ENCODE data around the gene COG8. TPM values are rescaled to one million over a fixed set of nuclear protein-coding genes. Genes with fewer than 3 reads are reported as not detected.

Gene COG8
- total and polyA plus RNA-seq, 4 donors: 11.2 to 37.4 (median 24.2) TPM

DNA sequence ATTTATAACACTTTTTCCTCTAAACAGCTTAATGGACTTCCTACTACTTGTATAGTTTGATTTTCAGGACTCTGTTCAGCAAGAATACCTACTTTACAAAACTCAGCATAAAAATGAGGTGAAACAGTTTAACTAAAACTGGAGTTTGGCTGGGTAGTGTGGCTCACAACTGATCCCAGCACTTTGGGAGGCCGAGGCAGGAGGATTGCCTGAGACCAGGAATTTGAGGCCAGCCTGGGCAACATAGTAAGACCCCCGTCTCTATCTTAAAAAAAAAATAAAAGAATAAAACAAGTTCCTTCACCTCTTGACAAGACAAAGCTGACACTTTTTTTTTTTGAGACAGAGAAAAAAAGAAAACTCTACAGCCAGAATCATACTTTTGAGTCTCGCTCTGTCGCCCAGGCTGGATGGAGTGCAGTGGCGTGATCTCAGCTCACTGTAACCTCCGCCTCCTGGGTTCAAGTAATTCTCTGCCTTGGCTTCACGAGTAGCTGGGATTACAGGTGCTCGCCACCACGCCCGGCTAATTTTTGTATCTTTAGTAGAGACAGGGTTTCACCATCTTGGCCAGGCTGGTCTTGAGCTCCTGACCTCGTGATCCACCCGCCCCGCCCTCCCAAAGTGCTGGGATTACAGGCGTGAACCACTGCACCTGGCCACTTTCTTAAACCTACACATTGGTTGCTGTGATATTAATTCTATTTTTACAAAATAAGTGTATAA, 11.6 kb downstream of the COG8 start:
- H3K36me3 ChIP-seq (ENCODE audit: control insufficient read depth in 4 of 4, insufficient read depth in 3 of 4, low read depth in 1 of 4, low read length in 3 of 4): peaks cover 0 to 19% (median 5%) of the 10 kb centered on the region in 4 donors
- H3K9ac ChIP-seq (ENCODE audit: low read depth in 1 of 2, low read length in 2 of 2): peak overlapping the region in 1 of 2 donors; percentile 24
- H3K4me3 ChIP-seq (ENCODE audit: low read depth in 1 of 3, low read length in 3 of 3): no peak overlapping the region
- WGBS: 91% methylated on average over 14 of the region's 14 CpGs
- no peaks in the 10 kb centered on the region for H3K9me3 ChIP-seq (ENCODE audit: control insufficient read depth in 4 of 4, low read length in 3 of 4)
- no peaks in the 10 kb centered on the region for H3K27me3 ChIP-seq (ENCODE audit: control insufficient read depth in 4 of 4, insufficient read depth in 4 of 4, low read length in 3 of 4)
- no peak for DNase-seq (ENCODE audit: low spot score)
- TF ChIP-seq YY1 (IDR thresholded peaks at IDR 0.05): no peak
- TF ChIP-seq JUND (IDR thresholded peaks at IDR 0.05): no peak
- TF ChIP-seq, protein P1, sequence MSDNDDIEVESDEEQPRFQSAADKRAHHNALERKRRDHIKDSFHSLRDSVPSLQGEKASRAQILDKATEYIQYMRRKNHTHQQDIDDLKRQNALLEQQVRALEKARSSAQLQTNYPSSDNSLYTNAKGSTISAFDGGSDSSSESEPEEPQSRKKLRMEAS (IDR thresholded peaks at IDR 0.05): no peak
- TF ChIP-seq FOXA2 (IDR thresholded peaks at IDR 0.05): no peak
- TF ChIP-seq HNF4A (conservative IDR thresholded peaks at IDR 0.05): no peak
- no peak for TF ChIP-seq SP1 (IDR thresholded peaks at IDR 0.05)
- TF ChIP-seq FOXA1 (IDR thresholded peaks at IDR 0.05): no peak
- TF ChIP-seq, protein P2, sequence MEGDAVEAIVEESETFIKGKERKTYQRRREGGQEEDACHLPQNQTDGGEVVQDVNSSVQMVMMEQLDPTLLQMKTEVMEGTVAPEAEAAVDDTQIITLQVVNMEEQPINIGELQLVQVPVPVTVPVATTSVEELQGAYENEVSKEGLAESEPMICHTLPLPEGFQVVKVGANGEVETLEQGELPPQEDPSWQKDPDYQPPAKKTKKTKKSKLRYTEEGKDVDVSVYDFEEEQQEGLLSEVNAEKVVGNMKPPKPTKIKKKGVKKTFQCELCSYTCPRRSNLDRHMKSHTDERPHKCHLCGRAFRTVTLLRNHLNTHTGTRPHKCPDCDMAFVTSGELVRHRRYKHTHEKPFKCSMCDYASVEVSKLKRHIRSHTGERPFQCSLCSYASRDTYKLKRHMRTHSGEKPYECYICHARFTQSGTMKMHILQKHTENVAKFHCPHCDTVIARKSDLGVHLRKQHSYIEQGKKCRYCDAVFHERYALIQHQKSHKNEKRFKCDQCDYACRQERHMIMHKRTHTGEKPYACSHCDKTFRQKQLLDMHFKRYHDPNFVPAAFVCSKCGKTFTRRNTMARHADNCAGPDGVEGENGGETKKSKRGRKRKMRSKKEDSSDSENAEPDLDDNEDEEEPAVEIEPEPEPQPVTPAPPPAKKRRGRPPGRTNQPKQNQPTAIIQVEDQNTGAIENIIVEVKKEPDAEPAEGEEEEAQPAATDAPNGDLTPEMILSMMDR (IDR thresholded peaks at IDR 0.05; ENCODE audit: low read depth, low read length, missing input control): no peak
- TF ChIP-seq TAF1 (conservative IDR thresholded peaks at IDR 0.05): no peak
- no peak for TF ChIP-seq GABPA (IDR thresholded peaks at IDR 0.05 in 1 of 2, conservative IDR thresholded peaks at IDR 0.05 in 1 of 2)
- TF ChIP-seq, protein P3, sequence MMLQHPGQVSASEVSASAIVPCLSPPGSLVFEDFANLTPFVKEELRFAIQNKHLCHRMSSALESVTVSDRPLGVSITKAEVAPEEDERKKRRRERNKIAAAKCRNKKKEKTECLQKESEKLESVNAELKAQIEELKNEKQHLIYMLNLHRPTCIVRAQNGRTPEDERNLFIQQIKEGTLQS (IDR thresholded peaks at IDR 0.05): no peak
- TF ChIP-seq RXRA (IDR thresholded peaks at IDR 0.05): no peak
- TF ChIP-seq, protein P4, sequence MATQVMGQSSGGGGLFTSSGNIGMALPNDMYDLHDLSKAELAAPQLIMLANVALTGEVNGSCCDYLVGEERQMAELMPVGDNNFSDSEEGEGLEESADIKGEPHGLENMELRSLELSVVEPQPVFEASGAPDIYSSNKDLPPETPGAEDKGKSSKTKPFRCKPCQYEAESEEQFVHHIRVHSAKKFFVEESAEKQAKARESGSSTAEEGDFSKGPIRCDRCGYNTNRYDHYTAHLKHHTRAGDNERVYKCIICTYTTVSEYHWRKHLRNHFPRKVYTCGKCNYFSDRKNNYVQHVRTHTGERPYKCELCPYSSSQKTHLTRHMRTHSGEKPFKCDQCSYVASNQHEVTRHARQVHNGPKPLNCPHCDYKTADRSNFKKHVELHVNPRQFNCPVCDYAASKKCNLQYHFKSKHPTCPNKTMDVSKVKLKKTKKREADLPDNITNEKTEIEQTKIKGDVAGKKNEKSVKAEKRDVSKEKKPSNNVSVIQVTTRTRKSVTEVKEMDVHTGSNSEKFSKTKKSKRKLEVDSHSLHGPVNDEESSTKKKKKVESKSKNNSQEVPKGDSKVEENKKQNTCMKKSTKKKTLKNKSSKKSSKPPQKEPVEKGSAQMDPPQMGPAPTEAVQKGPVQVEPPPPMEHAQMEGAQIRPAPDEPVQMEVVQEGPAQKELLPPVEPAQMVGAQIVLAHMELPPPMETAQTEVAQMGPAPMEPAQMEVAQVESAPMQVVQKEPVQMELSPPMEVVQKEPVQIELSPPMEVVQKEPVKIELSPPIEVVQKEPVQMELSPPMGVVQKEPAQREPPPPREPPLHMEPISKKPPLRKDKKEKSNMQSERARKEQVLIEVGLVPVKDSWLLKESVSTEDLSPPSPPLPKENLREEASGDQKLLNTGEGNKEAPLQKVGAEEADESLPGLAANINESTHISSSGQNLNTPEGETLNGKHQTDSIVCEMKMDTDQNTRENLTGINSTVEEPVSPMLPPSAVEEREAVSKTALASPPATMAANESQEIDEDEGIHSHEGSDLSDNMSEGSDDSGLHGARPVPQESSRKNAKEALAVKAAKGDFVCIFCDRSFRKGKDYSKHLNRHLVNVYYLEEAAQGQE (IDR thresholded peaks at IDR 0.05): no peak
- TF ChIP-seq, protein P5, sequence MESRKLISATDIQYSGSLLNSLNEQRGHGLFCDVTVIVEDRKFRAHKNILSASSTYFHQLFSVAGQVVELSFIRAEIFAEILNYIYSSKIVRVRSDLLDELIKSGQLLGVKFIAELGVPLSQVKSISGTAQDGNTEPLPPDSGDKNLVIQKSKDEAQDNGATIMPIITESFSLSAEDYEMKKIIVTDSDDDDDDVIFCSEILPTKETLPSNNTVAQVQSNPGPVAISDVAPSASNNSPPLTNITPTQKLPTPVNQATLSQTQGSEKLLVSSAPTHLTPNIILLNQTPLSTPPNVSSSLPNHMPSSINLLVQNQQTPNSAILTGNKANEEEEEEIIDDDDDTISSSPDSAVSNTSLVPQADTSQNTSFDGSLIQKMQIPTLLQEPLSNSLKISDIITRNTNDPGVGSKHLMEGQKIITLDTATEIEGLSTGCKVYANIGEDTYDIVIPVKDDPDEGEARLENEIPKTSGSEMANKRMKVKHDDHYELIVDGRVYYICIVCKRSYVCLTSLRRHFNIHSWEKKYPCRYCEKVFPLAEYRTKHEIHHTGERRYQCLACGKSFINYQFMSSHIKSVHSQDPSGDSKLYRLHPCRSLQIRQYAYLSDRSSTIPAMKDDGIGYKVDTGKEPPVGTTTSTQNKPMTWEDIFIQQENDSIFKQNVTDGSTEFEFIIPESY (IDR thresholded peaks at IDR 0.05): no peak
- no peak for TF ChIP-seq RAD21 (IDR thresholded peaks at IDR 0.05)
- H3K4me1 ChIP-seq (ENCODE audit: control insufficient read depth in 4 of 4, insufficient read depth in 4 of 4, low read length in 3 of 4): peaks cover 22 to 74% (median 60%) of the 10 kb centered on the region in 4 donors
- H3K27ac ChIP-seq (ENCODE audit: low read depth in 1 of 2, low read length in 2 of 2): peak overlapping the region; percentile 52 to 87
